GM15510 (cell line): ENCODE measurements around the gene GPBP1.

Experiments
- POLR2A ChIP-seq: IDR thresholded peaks from 3 replicates; pipeline ENCODE4 v1.6.1; 2011; ENCODE audit warnings: borderline replicate concordance; ENCODE audit not compliant: insufficient read length; ENCODE audit errors: extremely low read depth

Gene GPBP1

GRCh38 chr5:57173319-57174127, at the start of gene GPBP1:
Gene GPBP1, plus strand, starts transcription at chr5:57174059. Its CDS starts 40,072 bp downstream, at chr5:57214131.
- TF ChIP-seq POLR2A = peak; percentile 67

- no peak for TF ChIP-seq POLR2A
These were observed 45.5 kb upstream of the GPBP1 start for GRCh38 chr5:57128325-57128724.

GRCh38 chr5:57133574-57133973, 40.3 kb upstream of the GPBP1 start:
- TF ChIP-seq POLR2A = no peak

GRCh38 chr5:57137401-57137800, 36.5 kb upstream of the GPBP1 start:
- no peak for TF ChIP-seq POLR2A

GRCh38 chr5:57152316-57152715, 21.5 kb upstream of the GPBP1 start:
- no peak for TF ChIP-seq POLR2A

GRCh38 chr5:57155033-57155432, 18.8 kb upstream of the GPBP1 start:
- no peak for TF ChIP-seq POLR2A

- TF ChIP-seq POLR2A = no peak
These were observed 16.7 kb upstream of the GPBP1 start for GRCh38 chr5:57157131-57157530.

- no peak for TF ChIP-seq POLR2A
These were observed 16.2 kb upstream of the GPBP1 start for GRCh38 chr5:57157666-57158065.

- TF ChIP-seq POLR2A = no peak
These were observed 10.3 kb upstream of the GPBP1 start for GRCh38 chr5:57163553-57164006.

GRCh38 chr5:57164124-57164523, 9.7 kb upstream of the GPBP1 start:
- no peak for TF ChIP-seq POLR2A

- no peak for TF ChIP-seq POLR2A
These were observed 7.6 kb upstream of the GPBP1 start for GRCh38 chr5:57166276-57166675.

GRCh38 chr5:57167201-57167600, 6.7 kb upstream of the GPBP1 start:
- TF ChIP-seq POLR2A = no peak

- no peak for TF ChIP-seq POLR2A
These were observed 1.9 kb upstream of the GPBP1 start for GRCh38 chr5:57171816-57172465.

GRCh38 chr5:57172466-57173318, 1.2 kb upstream of the GPBP1 start:
- no peak for TF ChIP-seq POLR2A

GRCh38 chr5:57174128-57174889, 450 bp downstream of the GPBP1 start:
- TF ChIP-seq POLR2A = no peak

- TF ChIP-seq POLR2A = no peak
These were observed 1.1 kb downstream of the GPBP1 start for GRCh38 chr5:57174890-57175510.
